Activated effector memory CD4-positive, alpha-beta T cell treated with Interleukin-2 at 50 U/mL for 16 hours (primary cell): ENCODE data around the gene LRCH3.

Experiments
- DNase-seq: peaks from one replicate; pipeline ENCODE4 v3.0.0-alpha.2; 2020

LRCH3 gene

DNA sequence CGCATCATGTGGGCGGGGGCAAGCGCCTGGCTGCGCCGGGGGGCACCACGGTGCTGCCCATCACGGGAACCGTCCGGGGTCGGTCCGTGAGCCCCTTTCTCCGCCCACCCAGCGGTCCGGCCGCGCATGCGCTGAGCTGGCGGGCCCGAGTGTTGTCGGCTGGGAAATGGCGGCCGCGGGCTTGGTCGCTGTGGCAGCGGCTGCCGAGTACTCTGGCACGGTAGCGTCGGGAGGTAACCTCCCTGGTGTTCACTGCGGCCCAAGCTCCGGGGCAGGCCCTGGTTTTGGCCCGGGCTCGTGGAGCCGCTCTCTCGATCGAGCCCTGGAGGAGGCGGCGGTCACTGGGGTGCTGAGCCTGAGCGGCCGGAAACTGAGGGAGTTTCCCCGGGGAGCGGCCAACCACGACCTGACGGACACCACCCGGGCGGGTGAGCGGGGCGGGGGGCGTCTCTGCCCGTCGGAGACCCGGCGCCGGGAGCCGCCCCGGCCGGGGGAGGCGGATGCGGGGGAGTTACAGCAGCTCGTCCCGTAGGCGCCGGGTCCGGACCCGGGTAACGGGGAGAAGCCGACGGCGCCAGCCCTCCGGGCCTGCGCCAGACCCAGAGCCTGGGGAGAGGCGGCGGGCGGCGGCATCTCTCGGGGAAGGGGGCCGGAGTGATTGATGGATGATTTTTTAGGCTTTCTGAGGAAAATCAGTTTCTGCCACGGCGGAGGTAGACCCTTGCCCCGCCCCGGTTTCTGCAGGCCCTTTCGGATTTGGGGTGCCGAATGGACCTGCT lies at the start of gene LRCH3:
TSS of gene LRCH3 (plus strand) at position 142 of the 779 bp plus-strand sequence. CDS start at position 167, 25 bp downstream.
- peak; percentile 74 for DNase-seq

DNA sequence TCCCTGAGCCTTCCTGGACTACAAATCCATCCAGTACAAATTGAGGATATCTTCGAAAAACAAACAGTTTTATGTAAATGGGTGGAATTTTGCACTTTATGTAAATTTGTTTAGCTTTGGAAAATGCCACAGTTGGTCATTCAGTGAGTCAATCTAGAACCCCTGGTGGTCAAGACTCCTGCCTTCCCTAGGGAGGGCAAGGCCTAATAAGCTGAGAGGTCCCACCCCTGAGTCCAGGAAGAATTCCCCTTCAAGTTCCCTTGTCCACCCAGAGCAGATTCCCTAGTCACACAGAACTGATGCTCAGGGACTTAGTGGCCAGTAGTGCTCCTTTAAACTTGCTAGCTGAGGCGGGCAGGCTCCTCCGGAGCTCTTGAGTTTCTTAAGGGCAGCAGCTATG lies 48.3 kb upstream of the LRCH3 start:
- DNase-seq, result no peak

DNA sequence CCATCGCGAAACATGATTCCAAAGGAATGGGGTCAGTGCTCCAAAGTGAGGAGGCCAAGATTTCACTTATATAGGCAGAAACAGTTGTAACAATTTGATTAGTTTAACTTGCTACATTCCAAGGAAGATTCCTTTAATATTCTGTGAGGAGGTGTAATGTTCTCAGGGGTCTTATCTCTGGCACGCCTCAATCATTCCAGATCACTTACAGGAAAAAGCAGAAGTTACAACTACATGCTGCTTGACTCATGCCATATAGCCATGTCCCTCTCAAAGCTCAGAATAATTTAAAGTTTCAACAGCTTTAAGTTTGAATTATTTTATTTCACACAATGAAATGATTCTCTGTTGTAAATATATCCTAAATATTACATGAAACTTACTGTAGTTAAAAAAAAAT lies 44.8 kb upstream of the LRCH3 start:
- DNase-seq, result no peak

DNA sequence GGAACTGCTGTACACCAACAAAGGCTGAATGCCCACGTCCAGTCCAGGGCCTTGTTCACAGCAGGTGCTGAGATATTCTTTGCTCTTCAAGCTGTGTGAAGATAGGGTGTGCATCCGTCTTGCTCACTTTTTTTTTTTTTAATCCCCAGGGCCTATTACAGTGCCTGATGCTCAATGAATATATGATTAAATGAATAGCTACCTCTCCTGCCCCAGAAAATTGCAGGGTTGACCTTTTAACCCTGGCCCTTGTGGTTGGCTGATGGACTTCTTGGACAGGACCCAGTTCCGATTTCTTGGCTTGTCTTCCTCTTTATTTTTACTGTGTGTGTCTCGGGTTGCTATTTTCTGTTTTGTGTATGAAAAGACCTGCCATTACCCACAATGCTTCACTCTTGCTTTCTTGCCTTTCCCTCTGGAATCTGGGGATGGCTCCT lies 44.2 kb upstream of the LRCH3 start:
- DNase-seq, result no peak

DNA sequence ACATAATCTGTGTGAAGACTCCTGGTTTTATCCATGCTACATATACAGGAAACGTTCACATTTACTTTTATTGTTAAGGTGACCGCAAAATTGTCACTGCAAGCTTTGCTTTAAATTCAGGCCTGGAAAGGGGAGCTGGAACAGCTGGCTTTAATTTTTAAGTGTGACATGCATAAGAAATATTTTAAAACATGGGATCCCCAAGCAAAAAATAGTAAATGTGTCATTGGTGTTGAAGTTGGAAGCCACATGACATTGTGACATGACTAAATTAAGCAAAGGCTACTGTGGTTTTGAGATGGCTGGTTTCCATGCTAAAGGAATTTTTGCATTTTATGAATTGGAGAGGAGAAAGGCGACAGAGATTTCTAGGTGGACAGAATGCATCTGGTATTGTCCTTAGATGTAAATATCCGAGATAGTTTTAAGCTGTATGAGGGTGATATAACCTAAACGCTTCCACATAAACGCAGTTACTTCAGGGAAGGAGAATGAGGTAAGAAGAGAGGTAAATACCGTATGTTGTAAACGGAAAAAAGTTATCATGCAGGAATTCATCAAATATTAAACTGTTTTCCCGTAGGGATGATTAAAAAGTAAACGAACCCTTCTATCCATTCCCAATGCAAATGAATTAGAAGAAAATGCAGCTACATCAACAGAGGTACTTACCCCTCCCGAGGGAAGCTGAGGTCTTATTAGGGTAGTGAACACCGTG lies 42.3 kb upstream of the LRCH3 start:
- no peak for DNase-seq

DNA sequence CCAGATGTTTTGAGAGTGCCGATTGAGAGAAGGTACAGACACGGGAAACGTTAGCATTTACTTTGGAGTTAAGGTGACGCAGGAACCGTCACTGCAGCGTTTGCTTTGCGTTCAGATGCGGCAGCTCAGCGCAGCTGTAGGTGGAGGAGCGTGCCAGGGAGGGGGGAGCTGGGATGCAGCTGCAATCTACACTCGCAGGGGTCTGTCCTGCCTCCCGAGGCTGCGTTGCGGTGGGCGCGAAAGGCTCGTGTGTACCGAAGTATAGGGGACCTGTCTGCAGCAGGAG lies 41.8 kb upstream of the LRCH3 start:
- no peak for DNase-seq

DNA sequence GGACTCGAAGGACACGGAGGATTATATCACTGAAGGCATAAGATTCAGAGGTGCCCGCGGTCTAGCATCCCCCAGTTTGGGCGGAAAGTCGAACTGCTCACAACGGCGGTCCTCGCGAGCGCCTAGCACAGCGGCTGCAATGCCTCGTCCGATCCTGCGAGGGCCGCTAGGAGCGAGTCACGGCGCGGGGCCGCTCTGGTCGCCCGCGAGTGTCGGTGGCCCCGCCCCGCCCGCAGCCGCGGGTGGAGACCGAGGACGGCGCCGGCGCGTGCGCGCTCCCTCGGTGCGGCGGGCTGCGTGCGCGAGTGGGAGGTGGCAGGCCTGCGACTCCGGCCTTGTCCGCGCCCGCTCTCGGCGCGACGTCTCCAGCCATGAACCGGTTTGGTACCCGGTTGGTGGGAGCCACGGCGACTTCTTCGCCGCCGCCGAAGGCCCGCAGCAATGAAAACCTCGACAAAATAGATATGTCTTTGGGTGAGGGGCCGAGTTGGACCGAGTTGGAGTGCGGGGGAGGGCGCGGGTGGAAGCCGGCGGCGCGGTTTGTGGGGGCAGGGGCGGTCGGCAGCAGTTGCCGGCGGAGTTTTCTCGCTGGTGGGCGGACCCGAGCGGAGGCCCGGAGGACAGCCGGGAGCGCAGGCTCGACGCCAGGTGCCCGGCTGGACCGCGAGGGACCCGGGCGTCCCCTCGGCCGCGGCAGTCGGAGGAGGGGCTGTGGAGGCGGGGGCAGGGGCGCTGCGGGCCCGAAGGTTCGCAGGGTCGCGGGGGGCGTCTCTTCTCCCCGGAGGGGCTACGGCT lies 41.3 kb upstream of the LRCH3 start, which contains the start of gene FYTTD1:
TSS of gene FYTTD1 (plus strand) at position 283 of the 795 bp plus-strand sequence. CDS start at position 372, 89 bp downstream.
- DNase-seq, result peak; percentile 86

DNA sequence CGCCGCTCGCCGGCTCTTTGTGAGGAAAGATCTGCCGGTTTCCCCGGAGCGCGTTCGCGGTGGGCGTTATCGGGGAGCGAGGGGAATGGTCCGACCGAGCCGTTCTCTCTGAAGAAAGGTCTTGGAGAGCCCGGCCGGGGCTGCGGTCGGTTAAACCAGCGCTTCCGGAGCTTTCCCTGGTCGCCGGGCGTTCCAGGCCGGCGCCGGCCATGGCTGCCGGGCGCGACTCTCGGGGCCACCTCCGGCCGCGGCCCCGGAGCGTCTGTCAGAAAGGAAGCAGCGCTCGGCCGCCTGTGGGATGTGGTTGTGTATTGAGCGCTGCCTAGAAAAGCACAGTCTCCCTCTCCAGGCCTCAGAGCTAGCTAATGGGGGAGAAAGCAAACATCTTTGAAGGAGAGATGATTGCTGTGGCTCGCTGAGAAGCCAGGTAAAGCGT lies 40.6 kb upstream of the LRCH3 start:
- peak; percentile 51 for DNase-seq

DNA sequence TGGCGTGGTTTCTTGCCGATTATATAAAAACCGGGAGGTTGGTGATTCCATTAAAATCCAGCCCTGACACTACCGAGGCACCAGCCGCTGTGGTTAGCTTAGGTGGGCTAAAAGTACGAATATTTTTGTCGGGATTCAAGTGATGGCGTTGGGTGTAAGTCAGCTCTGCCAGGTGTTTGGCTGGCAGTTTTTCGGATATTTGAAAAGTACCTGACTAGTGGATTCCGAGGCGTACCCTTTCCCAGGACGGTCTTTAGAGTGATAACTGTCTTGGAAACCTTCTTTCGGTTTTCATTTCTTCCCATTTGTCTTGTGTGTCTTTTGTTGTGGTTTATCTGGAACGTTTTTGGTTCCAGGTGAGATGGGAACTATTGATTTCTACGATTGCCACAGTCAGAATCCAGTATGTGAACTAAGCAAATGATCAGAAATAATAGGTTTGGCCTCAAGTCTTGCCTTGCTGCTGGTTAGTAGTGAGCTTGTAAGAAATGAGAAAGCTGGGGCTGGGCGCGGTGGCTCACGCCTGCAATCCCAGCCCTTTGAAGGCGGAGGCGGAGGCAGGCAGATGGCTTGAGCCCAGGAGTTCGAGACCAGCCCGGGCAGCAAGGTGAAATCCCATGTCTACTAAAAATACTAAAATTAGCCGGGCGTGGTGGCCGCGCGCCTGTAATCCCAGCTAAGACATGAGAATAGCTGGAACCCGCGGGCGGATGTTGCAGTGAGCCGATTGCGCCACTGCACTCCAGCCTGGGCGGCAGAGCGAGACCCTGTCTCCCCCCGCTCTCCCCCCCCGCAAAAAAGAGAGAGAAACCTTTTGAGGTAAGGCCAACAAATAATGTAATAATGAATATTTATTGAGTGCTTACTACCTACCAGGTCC lies 40.0 kb upstream of the LRCH3 start:
- peak; percentile 1 for DNase-seq

DNA sequence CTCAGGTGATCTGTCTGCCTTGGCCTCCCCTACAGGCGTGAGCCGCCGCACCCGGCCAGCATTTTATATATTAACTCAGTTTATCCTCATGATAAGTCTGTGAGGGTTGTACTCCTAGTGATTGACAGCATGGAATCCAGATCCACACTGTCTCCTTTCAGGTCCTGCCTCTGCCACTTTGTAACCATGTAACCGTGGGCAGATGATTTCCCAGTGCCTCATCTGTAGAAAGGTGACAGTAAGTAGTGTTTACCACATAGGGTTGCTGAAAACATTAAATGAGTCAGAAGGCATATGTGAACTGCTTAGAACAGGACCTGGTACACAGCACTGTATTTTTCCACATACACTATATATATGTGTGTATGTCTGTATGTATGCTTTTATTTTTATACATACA lies 38.9 kb upstream of the LRCH3 start:
- no peak for DNase-seq

DNA sequence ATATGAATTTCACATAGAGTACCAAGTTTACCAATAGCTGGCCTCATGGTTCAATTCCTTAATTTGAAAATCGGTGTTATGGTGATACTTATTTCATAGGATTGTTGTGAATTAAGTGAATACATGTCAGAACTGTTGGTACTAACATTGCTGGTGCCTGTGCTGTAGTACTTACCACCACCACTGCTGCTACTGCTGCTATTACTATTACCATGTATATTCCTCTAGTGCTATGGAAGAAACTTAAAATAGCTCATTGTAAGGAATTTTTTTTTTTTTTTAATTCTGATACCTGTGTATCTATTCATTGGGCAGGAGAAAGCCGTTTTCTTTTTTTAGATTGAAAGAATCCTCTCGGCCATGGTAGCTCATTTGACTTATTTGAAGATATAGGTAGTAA lies 37.8 kb upstream of the LRCH3 start:
- no peak for DNase-seq

DNA sequence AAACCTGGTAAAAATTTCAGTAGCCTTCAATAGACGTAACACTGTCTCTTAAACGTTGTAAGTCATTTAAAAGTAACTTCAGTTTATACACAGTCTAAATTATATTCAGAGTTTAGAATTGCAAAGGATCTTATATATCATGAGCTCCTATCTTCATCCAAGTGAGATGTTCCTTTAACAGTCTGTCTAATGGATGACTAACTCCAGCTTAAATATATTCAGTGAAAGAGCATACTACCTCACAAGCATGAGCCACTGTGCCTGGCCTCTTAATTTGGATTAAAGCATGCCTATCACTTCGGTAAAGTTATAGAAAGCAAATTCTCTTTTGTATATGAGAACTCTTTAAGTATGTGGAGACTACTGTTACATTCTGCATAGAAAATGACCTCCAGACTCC lies 34.4 kb upstream of the LRCH3 start:
- no peak for DNase-seq

DNA sequence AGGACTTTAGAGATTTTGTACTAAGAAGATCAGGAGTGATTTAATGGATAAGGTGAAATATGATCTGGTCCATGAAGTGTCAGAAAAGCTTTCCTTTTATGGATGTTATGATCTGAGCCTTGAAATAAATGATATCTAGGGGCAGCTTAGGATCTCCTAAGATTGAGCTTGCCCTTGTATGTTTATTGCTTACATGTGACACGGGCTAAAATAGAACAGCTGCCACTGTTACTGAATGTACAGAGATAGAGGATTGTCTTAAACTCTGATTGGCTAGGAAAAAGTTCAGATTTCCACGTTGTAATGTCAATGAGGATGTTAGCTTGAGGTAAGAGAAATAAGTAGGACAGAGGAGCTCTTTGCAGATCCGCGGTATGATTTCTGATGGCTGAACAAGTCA lies 32.5 kb upstream of the LRCH3 start:
- DNase-seq, result no peak

DNA sequence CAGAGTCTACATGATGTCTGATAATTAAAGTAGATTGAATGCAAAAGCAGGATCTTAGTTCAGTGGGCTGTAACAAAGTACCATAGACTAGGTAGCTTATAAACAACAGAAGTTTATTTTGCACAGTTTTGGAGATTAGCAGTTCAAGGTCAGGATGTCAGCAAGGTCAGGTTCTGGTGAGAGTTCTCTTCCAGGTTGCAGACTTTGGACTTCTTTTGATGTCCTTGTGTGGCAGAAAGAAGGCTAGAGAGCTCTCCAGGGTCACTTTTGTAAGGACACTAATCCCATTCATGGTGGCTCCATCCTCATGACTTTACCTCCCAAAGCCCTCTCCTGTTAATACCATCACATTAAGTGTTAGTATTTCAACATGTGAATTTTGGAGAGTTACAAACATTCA lies 29.3 kb upstream of the LRCH3 start:
- no peak for DNase-seq

DNA sequence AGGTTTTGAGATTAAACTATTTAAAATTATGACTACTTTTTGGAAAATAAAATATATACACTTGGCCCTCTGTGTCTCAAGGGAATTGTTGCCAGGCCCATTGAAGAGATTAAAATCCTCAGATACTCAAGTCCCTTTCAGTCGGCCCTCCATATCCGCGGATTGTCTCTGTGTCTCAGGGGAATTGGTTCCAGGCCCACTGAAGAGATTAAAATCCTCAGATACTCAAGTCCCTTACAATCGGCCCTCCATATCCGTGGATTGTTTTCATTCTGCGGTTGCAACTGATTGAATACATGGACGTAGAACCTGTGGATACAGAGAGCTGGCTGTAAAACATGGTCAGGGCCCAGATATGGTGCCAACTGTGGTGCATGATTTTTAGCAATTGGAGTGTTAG lies 15.7 kb upstream of the LRCH3 start:
- DNase-seq, result no peak

DNA sequence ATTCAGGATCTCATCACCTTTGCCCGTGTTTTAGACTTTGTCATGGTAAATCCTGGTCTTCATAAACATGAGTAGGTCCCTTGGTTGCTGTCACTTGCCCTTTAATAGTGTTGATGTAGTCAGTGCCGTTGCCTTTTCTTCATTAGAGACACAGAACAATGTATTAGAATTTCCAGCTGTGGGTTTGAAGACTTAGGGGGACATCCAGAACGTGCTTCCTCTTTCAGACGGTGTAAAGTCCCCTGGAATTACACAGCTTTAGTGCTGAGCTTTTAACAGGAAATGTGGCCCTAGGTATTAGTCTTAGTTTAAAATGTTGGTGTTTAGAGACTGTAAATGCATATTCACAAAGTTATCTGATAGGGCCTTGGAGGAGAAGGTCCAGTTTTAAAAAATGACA lies 8.8 kb upstream of the LRCH3 start:
- no peak for DNase-seq

DNA sequence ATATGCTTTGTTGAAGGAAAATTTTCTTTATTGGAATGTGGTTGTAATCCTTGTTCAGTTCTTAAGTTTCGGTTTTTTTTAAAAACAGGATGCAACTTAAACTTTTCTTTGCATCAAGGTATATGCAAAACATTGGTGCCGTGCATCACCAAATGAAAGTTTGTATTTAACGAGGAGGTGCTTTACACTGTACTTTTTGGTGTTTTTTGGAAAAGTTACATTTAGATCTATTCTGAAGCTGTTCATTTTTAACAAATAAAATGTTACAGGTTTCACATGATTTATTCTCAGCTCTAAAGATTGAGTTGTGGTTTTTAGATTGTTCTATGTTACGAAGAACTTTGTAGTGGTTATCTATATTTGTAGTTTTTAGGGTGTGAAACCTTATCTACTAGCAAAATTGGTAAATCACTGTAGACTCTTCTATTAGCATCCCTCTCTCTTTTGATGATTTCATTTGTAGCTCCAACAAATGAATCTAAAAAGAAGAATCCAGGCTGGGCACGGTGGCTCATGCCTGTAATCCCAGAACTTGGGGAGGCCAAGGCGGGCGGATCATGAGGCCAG lies 7.0 kb upstream of the LRCH3 start:
- DNase-seq, result no peak

DNA sequence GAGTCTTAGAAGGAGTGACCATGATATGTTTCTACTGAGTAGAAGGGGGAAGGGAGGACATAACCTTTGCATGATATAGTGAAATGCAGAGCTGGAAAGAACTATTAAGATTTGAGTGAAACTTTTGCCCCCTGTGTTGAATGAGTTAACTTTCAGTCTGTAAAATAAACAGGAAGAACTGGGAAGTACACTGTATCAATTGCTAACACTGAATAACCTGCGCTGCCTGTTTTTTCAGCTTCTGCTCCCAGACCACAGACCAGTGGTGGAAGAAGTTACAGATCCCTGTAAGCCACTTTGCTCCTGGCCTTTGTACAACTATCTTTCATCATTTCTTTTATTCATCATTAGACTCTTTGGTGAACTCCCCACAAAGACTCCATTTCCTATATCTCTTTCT lies 3.6 kb upstream of the LRCH3 start:
- no peak for DNase-seq

DNA sequence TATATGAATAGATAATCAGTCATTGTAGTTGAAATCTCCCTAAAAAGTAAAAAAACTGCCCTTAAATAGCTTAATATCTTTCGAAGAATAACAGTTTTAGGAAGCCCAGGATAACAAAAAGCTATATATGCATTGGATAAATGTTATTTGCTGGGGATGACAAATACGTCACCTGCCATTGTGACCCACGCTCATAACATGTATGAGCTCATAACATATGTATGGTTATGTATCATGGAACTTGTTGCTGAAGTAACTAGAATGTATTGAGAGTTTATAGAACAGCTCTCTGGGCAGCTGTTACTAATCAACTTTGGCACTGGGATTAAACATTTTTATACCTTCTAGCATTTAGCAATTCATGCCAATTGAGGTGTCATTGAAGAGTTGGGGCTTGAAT lies 1.7 kb upstream of the LRCH3 start:
- DNase-seq, result no peak

DNA sequence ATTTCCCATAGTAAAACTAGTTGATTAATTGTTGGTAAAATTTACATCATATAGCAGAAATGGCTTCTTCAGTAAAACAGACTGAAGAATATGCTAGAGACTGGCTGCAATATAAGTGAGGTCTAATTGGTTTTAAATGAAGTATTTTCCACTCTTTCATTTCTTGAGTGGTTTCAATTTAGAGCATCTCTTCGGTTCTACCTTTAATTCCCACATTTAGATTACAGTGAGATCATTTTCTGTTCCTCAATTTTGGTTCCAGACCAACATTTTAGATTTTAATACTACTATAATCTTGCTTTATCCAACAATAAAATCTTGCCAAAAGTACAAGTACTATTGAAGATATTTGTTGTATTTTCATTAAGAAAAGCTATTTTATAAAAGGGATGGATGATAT lies 1.0 kb upstream of the LRCH3 start:
- no peak for DNase-seq

DNA sequence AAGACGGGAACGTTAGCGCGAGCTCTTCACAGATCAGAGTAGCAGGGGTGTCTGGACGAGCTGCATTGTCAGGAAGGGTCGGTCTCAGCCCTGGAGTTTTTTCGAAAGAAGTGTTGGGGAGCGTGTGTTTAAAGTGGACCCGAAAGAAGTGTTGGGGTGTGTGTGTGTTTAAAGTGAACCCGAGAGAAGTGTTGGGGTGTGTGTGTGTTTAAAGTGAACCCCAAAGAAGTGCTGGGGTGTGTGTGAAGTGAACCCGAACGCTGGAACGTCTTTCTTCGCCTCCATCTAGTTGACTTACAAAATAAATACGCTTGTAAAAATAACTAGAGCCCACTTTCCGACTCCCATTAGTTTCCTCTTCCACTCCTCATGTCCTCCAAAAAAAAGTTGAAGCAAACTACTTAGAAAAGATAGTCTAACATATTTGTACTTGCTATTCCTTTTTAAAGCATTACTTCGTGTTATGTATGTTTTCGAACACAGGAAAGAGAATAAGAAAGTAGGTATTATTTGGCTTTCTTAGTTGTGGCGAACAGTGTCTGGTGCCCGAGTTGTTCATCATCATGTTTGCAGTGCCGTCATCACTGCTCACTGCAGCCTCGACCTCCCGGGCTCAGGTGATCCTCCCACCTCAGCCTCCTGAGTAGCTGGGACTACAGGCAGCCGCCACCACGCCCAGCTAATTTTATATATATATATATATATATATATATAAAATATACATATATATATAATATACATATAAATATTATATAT lies 1.0 kb downstream of the LRCH3 start:
- DNase-seq, result peak; percentile 28

DNA sequence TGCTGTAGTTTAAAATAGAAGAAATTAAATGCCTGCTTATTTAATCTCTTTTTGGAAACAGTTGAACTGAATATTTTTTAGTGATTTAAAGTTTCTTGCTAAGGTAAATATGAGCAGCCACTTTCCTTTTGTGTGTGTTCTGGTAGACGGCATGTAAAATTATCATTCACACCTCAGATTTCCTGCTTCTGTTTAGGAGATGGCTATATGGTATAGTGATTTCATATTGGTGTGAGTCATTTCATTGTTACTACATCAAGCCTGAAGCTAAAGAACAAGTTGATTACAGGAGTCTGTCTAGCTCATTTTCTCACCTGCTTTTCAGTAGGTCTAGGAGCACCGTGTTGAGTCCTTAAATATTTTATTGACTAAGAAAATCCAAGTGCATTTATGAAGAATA lies 2.2 kb downstream of the LRCH3 start:
- no peak for DNase-seq
